ENCODE results near the gene CCDC107. TPM values are rescaled to one million over a fixed set of nuclear protein-coding genes. Genes with fewer than 3 reads are reported as not detected.
A peak's percentile ranks its signal among the peaks of the same experiment; 100 is the strongest.

Gene CCDC107
- total RNA-seq, 1 experiment from 2014 or later, result 11.8 TPM

DNA sequence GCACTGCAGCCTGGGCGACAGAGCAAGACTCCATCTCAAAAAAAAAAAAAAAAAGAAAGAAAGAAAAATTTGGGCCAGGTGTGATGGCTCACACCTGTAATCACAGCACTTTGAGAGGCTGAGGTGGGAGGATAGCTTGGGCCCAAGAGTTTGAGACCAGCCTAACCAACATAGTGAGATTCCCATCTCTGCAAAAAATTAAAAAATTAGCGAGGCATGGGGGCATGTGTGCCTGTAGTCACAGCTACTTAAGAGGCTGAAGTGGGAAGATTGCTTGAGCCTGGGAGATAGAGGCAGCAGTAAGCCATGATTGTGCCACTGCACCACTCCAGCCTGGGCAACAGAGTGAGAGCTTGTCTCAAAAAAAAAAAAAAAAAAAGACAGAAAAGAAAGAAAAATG is 4.5 kb upstream of the CCDC107 start:
- TF ChIP-seq CTCF (IDR thresholded peaks at IDR 0.05; ENCODE audit: insufficient read depth in 1 of 2, low read depth in 1 of 2, low read length in 1 of 2, severe bottlenecking in 1 of 2, unreplicated experiment in 1 of 2), result no peak
- H3K4me1 ChIP-seq, result peaks cover 10% of the 10 kb centered on the region; the same call in 1 of the 2 replicates
- CTCF ChIA-PET, result interaction anchor here (0.7 kb wide), 1 partner anchor 161 kb away, joined by 3 read pairs; no protein-coding TSS in a partner anchor

DNA sequence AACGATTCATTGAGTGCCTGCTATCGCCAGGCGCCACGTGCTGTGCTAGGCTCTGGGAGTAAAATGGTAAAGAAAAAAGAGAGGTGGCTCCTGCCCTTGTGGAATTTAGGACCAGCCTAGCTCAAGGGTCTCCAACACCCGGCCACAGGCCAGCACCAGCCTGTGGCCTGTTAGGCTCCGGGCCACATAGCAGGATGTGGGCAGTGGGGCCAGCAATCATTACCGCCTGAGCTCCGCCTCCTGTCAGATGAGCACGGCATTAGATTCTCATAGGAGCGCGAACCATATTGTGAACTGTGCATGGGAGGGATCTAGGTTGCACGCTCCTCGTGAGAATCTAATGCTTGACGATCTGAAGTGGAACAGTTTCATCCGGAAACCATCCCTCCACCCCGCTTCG is 1.7 kb upstream of the CCDC107 start:
- Histone ChIP-seq H3K4me1 (peaks cover 10% of the 10 kb centered on the region; the same call in 1 of the 2 replicates), H3K4me3 (ENCODE audit: low read depth, low read length) (no peak overlapping the region), H3K36me3 (ENCODE audit: control insufficient read depth, insufficient read depth, low read length) (no peaks in the 10 kb centered on the region), H3K27me3 (replicated peaks; ENCODE audit: control insufficient read depth, insufficient read depth, low read length) (no peaks in the 10 kb centered on the region), H3K9me3 (no peaks in the 10 kb centered on the region)
- H3K4me3 Mint-ChIP-seq (ENCODE audit: unreplicated experiment), result peak overlapping the region; percentile 76
- H3K4me1 Mint-ChIP-seq (ENCODE audit: low read depth, unreplicated experiment), result peaks cover 8% of the 10 kb centered on the region
- intact Hi-C loops (cut with micrococcal nuclease; ENCODE audit: unreplicated experiment), result loop anchor here (5.0 kb wide), 1 partner anchor 36 kb away; no protein-coding TSS in a partner anchor
- POLR2A ChIA-PET, result interaction anchor here (1.6 to 2.3 kb wide), 5 partner anchors 10 to 92 kb away, joined by 8 to 35 read pairs (median 31); partner anchors contain the start of genes CREB3, GBA2, RGP1 and TLN1
- H3K9me3 Mint-ChIP-seq (ENCODE audit: unreplicated experiment), result no peaks in the 10 kb centered on the region
- H3K27me3 Mint-ChIP-seq (ENCODE audit: insufficient read depth, unreplicated experiment), result peaks cover 3% of the 10 kb centered on the region
- CTCF ChIA-PET, result interaction anchor here (0.6 to 2.9 kb wide), 4 partner anchors 10 to 76 kb away, joined by 3 to 31 read pairs (median 10); partner anchors contain the start of genes CREB3 and TLN1
- H3K36me3 Mint-ChIP-seq (ENCODE audit: insufficient read depth, unreplicated experiment), result peaks cover 39% of the 10 kb centered on the region
- peak overlapping the region; percentile 82 for H3K27ac Mint-ChIP-seq (ENCODE audit: unreplicated experiment)
- no peak for TF ChIP-seq CTCF (IDR thresholded peaks at IDR 0.05; ENCODE audit: insufficient read depth in 1 of 2, low read depth in 1 of 2, low read length in 1 of 2, severe bottlenecking in 1 of 2, unreplicated experiment in 1 of 2)
- DNase-seq, result no peak
- no TSS peak for BruUV-seq (replicated peaks)

More for the DNA sequence above, 4.5 kb upstream of the CCDC107 start:
- Mint-ChIP-seq H3K27me3 (ENCODE audit: insufficient read depth, unreplicated experiment) (peaks cover 3% of the 10 kb centered on the region), H3K4me1 (ENCODE audit: low read depth, unreplicated experiment) (no peaks in the 10 kb centered on the region), H3K27ac (ENCODE audit: unreplicated experiment) (no peak overlapping the region), H3K36me3 (ENCODE audit: insufficient read depth, unreplicated experiment) (peaks cover 15% of the 10 kb centered on the region), H3K4me3 (ENCODE audit: unreplicated experiment) (no peak overlapping the region), H3K9me3 (ENCODE audit: unreplicated experiment) (no peaks in the 10 kb centered on the region)
- no peak for DNase-seq
- Histone ChIP-seq H3K27me3 (replicated peaks; ENCODE audit: control insufficient read depth, insufficient read depth, low read length) (no peaks in the 10 kb centered on the region), H3K4me3 (ENCODE audit: low read depth, low read length) (no peak overlapping the region), H3K9me3 (no peaks in the 10 kb centered on the region), H3K36me3 (ENCODE audit: control insufficient read depth, insufficient read depth, low read length) (no peaks in the 10 kb centered on the region)
- POLR2A ChIA-PET, result no interaction called here
- BruUV-seq (replicated peaks), result no TSS peak
- intact Hi-C loops (cut with micrococcal nuclease; ENCODE audit: unreplicated experiment), result no loop called here

- peak overlapping the region; percentile 50 for H3K4me3 ChIP-seq (ENCODE audit: low read depth, low read length)
- Mint-ChIP-seq H3K27me3 (ENCODE audit: insufficient read depth, unreplicated experiment) (peaks cover 3% of the 10 kb centered on the region), H3K9me3 (ENCODE audit: unreplicated experiment) (no peaks in the 10 kb centered on the region), H3K27ac (ENCODE audit: unreplicated experiment) (peak overlapping the region; percentile 82), H3K4me3 (ENCODE audit: unreplicated experiment) (peak overlapping the region; percentile 76), H3K36me3 (ENCODE audit: insufficient read depth, unreplicated experiment) (peaks cover 42% of the 10 kb centered on the region), H3K4me1 (ENCODE audit: low read depth, unreplicated experiment) (peaks cover 8% of the 10 kb centered on the region)
- no peak for DNase-seq
- intact Hi-C loops (cut with micrococcal nuclease; ENCODE audit: unreplicated experiment), result loop anchor here (1.0 to 5.0 kb wide), 3 partner anchors 11 to 75 kb away; partner anchors contain the start of genes CREB3 and TLN1
- no peaks in the 10 kb centered on the region for H3K9me3 ChIP-seq
- no peaks in the 10 kb centered on the region for H3K27me3 ChIP-seq (replicated peaks; ENCODE audit: control insufficient read depth, insufficient read depth, low read length)
- CTCF ChIA-PET, result interaction anchor here (0.6 to 2.9 kb wide), 7 partner anchors 10 to 75 kb away, joined by 3 to 31 read pairs (median 6); partner anchors contain the start of genes CREB3 and TLN1
- no TSS peak for BruUV-seq (replicated peaks)
- peaks cover 10% of the 10 kb centered on the region; the same call in 1 of the 2 replicates for H3K4me1 ChIP-seq
- POLR2A ChIA-PET, result interaction anchor here (0.5 to 2.3 kb wide), 10 partner anchors 10 to 533 kb away, joined by 3 to 35 read pairs (median 9); partner anchors contain the start of genes CREB3, GBA2, RGP1 and TLN1
- no peaks in the 10 kb centered on the region for H3K36me3 ChIP-seq (ENCODE audit: control insufficient read depth, insufficient read depth, low read length)
- TF ChIP-seq CTCF (IDR thresholded peaks at IDR 0.05; ENCODE audit: insufficient read depth in 1 of 2, low read depth in 1 of 2, low read length in 1 of 2, severe bottlenecking in 1 of 2, unreplicated experiment in 1 of 2), result no peak
Observed at GRCh38 chr9:35656831-35657545, 1.1 kb upstream of the CCDC107 start.

Measured in Caco-2 (cell line).